Activated CD4-positive, alpha-beta T cell treated with anti-CD3 and anti-CD28 coated beads for 24 hours (primary cell): ENCODE results near the gene ALDH1A3.

Experiments
- DNase-seq, 2 donors: peaks; one replicate each; pipeline ENCODE4 v3.0.0-alpha.2; 2020; ENCODE audit warnings: low read depth in 2 of 2

ALDH1A3 gene

GRCh38 chr15:100951965-100952364, 72.3 kb downstream of the ALDH1A3 start:
- DNase-seq = no peak

- no peak for DNase-seq
These were observed 72.9 kb downstream of the ALDH1A3 start for GRCh38 chr15:100952566-100952965.

GRCh38 chr15:100958326-100959065, 78.9 kb downstream of the ALDH1A3 start:
- DNase-seq = no peak

GRCh38 chr15:100959066-100960050, 79.7 kb downstream of the ALDH1A3 start:
- no peak for DNase-seq
